H1 (cell line): Measurements from ENCODE around the gene ZNF773. TPM values are rescaled to one million over a fixed set of nuclear protein-coding genes. Genes with fewer than 3 reads are reported as not detected.

Source experiments
- BRCA1 ChIP-seq: IDR thresholded peaks from 2 replicates; pipeline ENCODE4 v1.6.1; 2012; ENCODE audit warnings: low read depth, low read length, improper control_type of control experiment
- CEBPB ChIP-seq: IDR thresholded peaks from 2 replicates; pipeline ENCODE4 v1.6.1; 2012; ENCODE audit warnings: low read depth, low read length
- CREB1 ChIP-seq: IDR thresholded peaks from 2 replicates; pipeline ENCODE4 v1.6.1; 2012; ENCODE audit warnings: inconsistent platforms
- CTBP2 ChIP-seq: IDR thresholded peaks from 2 replicates; pipeline ENCODE4 v1.7.0; 2011; ENCODE audit warnings: borderline replicate concordance, mild to moderate bottlenecking, moderate library complexity, mixed read lengths, low read length; ENCODE audit not compliant: insufficient read depth, insufficient read length
- EGR1 ChIP-seq: IDR thresholded peaks from 2 replicates; pipeline ENCODE4 v1.6.1; 2011; ENCODE audit warnings: low read depth, low read length, borderline replicate concordance
- FOSL1 ChIP-seq: IDR thresholded peaks from 2 replicates; pipeline ENCODE4 v1.6.1; 2011; ENCODE audit warnings: mild to moderate bottlenecking, low read depth, low read length, moderate library complexity; ENCODE audit not compliant: insufficient read depth
- HDAC2 ChIP-seq, 2 experiments: fragments of 300-600 bp in 1 of 2; sonication (generic) in 1 of 2; IDR thresholded peaks; 2 replicates each; pipeline ENCODE4 v1.6.1; 2011 to 2012; ENCODE audit warnings: low read depth in 2 of 2, low read length in 2 of 2, mild to moderate bottlenecking in 2 of 2, moderate library complexity in 2 of 2, borderline replicate concordance in 1 of 2, inconsistent platforms in 1 of 2
- HDAC6 ChIP-seq: IDR thresholded peaks from one replicate; pipeline ENCODE4 v1.7.1; 2012; ENCODE audit warnings: low read depth, mild to moderate bottlenecking, inconsistent platforms, low read length, moderate library complexity
- KDM5A ChIP-seq: fragments of 200-600 bp; IDR thresholded peaks from 2 replicates; pipeline ENCODE4 v1.7.1; 2012; ENCODE audit warnings: mild to moderate bottlenecking, low read length, inconsistent platforms, mixed read lengths
- NANOG ChIP-seq: IDR thresholded peaks from 2 replicates; pipeline ENCODE4 v1.6.1; 2011; ENCODE audit warnings: low read length, low read depth, mild to moderate bottlenecking, inconsistent platforms; ENCODE audit not compliant: insufficient read depth, poor library complexity, severe bottlenecking
- PHF8 ChIP-seq: fragments of 200-600 bp; sonication (generic); conservative IDR thresholded peaks from 2 replicates; pipeline ENCODE4 v1.7.1; 2012; ENCODE audit warnings: low read depth, mild to moderate bottlenecking, inconsistent platforms, low read length, moderate library complexity
- POLR2A ChIP-seq, 2 experiments: IDR thresholded peaks; 1 replicate in 1 of 2; 2 replicates in 1 of 2; pipeline ENCODE4 v1.6.1; 2011; ENCODE audit warnings: low read depth in 2 of 2, low read length in 2 of 2, mild to moderate bottlenecking in 2 of 2; ENCODE audit errors: control extremely low read depth in 1 of 2
- POLR2AphosphoS5 ChIP-seq: IDR thresholded peaks from 2 replicates; pipeline ENCODE4 v1.6.1; 2011; ENCODE audit warnings: low read depth, low read length
- SAP30 ChIP-seq: fragments of 300-600 bp; sonication (generic); IDR thresholded peaks from 2 replicates; pipeline ENCODE4 v1.7.1; 2012; ENCODE audit warnings: low read length, moderate library complexity, mild to moderate bottlenecking, inconsistent platforms; ENCODE audit not compliant: insufficient read depth, insufficient replicate concordance
- SIN3A ChIP-seq, 2 experiments: IDR thresholded peaks in 1 of 2; conservative IDR thresholded peaks in 1 of 2; 2 replicates each; pipeline ENCODE4 v1.6.1; 2011 to 2012; ENCODE audit warnings: low read length in 2 of 2, improper control_type of control experiment in 1 of 2, low read depth in 1 of 2, mild to moderate bottlenecking in 1 of 2
- SIRT6 ChIP-seq: IDR thresholded peaks from one replicate; pipeline ENCODE4 v1.7.1; 2012; ENCODE audit warnings: low read length, inconsistent platforms
- TAF1 ChIP-seq: IDR thresholded peaks from 2 replicates; pipeline ENCODE4 v1.6.1; 2011; ENCODE audit warnings: mild to moderate bottlenecking, low read depth, low read length
- TBP ChIP-seq: IDR thresholded peaks from 2 replicates; pipeline ENCODE4 v1.6.1; 2011; ENCODE audit warnings: low read depth, low read length, improper control_type of control experiment
- TCF12 ChIP-seq: IDR thresholded peaks from 2 replicates; pipeline ENCODE4 v1.6.1; 2011; ENCODE audit warnings: low read depth, mild to moderate bottlenecking, low read length
- TEAD4 ChIP-seq: IDR thresholded peaks from 2 replicates; pipeline ENCODE4 v1.6.1; 2012; ENCODE audit warnings: low read depth, low read length, inconsistent platforms, mixed read lengths
- polyA plus RNA-seq, 7 experiments: library from polyadenylated mRNA; depleted of rRNA in 3 of 7; stranded (reverse) in 5 of 7; unstranded in 2 of 7; fragments of >200 nt in 5 of 7; fragments of 200-250 nt in 2 of 7; gene quantifications; 1 replicate in 5 of 7; 2 replicates in 1 of 7; 4 replicates in 1 of 7; pipeline versions ENCODE4 v1.2.1 to v1.2.3, GENCODE V29; 2011 to 2013; ENCODE audit warnings: missing spikeins in 2 of 7, mixed read lengths in 2 of 7
- total RNA-seq: library from RNA; stranded (reverse); fragmentation: NEBNext Ultra II Directional; extraction: Animal tissue kit (Norgen Biotek cat#: 25700); gene quantifications from 2 replicates; pipeline ENCODE4 v1.2.1, GENCODE V29; 2021
- TF ChIP-seq, protein P1 (sequence below), 3 experiments: IDR thresholded peaks; 1 replicate in 2 of 3; 2 replicates in 1 of 3; pipeline versions ENCODE4 v1.5.1 to v1.6.1; 2011; ENCODE audit warnings: low read length in 3 of 3, mild to moderate bottlenecking in 3 of 3, inconsistent platforms in 2 of 3, low read depth in 1 of 3, moderate library complexity in 1 of 3; ENCODE audit not compliant: insufficient read depth in 1 of 3; ENCODE audit errors: control extremely low read depth in 1 of 3

Gene ZNF773
- total and polyA plus RNA-seq, 2 of the 8 experiments (the other 6 are each of a cell fraction or from before 2014, with no cell fraction given), result 4.2 to 8.3 TPM

DNA sequence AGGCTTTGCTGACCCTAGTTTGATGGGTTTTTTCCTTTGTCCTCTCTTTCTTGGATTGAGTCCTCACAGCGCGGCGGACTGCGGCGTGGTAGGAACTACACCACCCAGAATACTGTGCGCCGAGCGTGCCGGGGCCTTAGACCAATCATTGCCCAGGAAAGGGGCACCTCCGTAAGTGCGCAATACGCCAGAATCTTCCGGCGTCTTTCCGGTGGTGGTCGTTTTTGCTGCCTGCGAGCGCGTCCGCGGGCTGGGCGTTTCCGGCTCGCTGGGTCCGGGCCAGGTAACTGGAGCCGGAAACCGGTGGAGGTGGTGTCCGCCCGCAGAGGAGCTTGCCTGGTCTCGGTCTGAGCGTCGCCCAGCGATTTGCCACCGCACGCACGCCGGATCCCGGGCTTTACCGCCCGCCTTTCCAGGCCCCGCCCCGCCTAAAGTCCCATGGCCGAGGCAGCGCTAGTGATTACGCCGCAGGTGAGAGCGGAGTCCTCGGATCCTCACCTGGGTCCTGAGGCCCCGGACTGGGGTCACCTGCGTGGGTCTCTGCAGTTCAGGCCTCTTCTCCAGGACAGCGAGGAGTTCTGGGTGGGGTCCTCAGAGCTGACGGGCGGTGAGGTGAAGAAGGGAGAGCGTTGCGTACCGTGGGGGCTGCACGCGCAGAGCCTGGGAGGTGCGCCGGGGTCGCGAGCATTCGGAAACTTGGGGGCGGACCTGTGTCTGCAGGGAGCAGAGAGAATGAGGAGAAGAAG lies 27.6 kb downstream of the ZNF773 start, which contains the start of gene ZNF549 (continued):
- TF ChIP-seq, protein P1, sequence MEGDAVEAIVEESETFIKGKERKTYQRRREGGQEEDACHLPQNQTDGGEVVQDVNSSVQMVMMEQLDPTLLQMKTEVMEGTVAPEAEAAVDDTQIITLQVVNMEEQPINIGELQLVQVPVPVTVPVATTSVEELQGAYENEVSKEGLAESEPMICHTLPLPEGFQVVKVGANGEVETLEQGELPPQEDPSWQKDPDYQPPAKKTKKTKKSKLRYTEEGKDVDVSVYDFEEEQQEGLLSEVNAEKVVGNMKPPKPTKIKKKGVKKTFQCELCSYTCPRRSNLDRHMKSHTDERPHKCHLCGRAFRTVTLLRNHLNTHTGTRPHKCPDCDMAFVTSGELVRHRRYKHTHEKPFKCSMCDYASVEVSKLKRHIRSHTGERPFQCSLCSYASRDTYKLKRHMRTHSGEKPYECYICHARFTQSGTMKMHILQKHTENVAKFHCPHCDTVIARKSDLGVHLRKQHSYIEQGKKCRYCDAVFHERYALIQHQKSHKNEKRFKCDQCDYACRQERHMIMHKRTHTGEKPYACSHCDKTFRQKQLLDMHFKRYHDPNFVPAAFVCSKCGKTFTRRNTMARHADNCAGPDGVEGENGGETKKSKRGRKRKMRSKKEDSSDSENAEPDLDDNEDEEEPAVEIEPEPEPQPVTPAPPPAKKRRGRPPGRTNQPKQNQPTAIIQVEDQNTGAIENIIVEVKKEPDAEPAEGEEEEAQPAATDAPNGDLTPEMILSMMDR (IDR thresholded peaks at IDR 0.05; ENCODE audit: control extremely low read depth in 1 of 3, insufficient read depth in 1 of 3, low read depth in 1 of 3, low read length in 3 of 3), result no peak
- TF ChIP-seq HDAC6 (no peak), FOSL1 (no peak), TBP (peak; percentile 81; the same call in 1 of the 2 replicates), KDM5A (0 out of 2 replicates have a peak, but pooled peaks have one; percentile 8), BRCA1 (no peak), CREB1 (peak; percentile 84), PHF8 (peak; percentile 72), SAP30 (peak; percentile 33), POLR2AphosphoS5 (0 out of 2 replicates have a peak, but pooled peaks have one; percentile 11), HDAC2 (IDR thresholded peaks at IDR 0.05; ENCODE audit: borderline replicate concordance in 1 of 2, low read depth in 2 of 2, low read length in 2 of 2) (no peak), TEAD4 (no peak), CEBPB (peak; percentile 19; the same call in 1 of the 2 replicates), SIRT6 (no peak), TAF1 (peak; percentile 79; the same call in 1 of the 2 replicates), SIN3A (conservative IDR thresholded peaks at IDR 0.05 in 1 of 2, IDR thresholded peaks at IDR 0.05 in 1 of 2; ENCODE audit: low read depth in 1 of 2, low read length in 2 of 2) (peak; percentile 39 to 83; a peak in 2 of 4 replicates), EGR1 (peak; percentile 44; the same call in 1 of the 2 replicates), POLR2A (IDR thresholded peaks at IDR 0.05; ENCODE audit: control extremely low read depth in 1 of 2, low read depth in 2 of 2, low read length in 2 of 2) (no peak), CTBP2 (no peak), TCF12 (no peak), NANOG (no peak)
